Inflammatory macrophage (primary cell): ENCODE measurements around the gene DUSP23.

ENCODE experiments used
- DNase-seq, 2 donors: peaks; one replicate each; pipeline ENCODE4 v3.0.0-alpha.2; 2020 to 2022
- total RNA-seq, 18 experiments: gene quantifications; one replicate each; lab custom pipeline; 2026; ENCODE audit warnings: mixed read lengths in 6 of 18, inconsistent platforms in 2 of 18; lab: John Stamatoyannopoulos, UW

The DUSP23 gene
- total RNA-seq, result 12.3 to 51.4 (median 26.9) reads per million in 18 experiments

- peak; percentile 99 for DNase-seq
Observed at GRCh38 chr1:159780583-159781582, at the start of gene DUSP23. Gene DUSP23 (plus strand): TSS chr1:159780962. CDS start chr1:159781101, 139 bp downstream.

GRCh38 chr1:159737238-159737916 lies 43.4 kb upstream of the DUSP23 start:
- DNase-seq, result peak; percentile 28 to 37

- DNase-seq, result peak in 1 of 2 donors; percentile 24
Observed at GRCh38 chr1:159743651-159744410, 36.9 kb upstream of the DUSP23 start.

- DNase-seq, result no peak
Observed at GRCh38 chr1:159746666-159747065, 34.1 kb upstream of the DUSP23 start.

- DNase-seq, result no peak
Observed at GRCh38 chr1:159748370-159748769, 32.4 kb upstream of the DUSP23 start.

- no peak for DNase-seq
Observed at GRCh38 chr1:159749630-159750029, 31.1 kb upstream of the DUSP23 start.

- no peak for DNase-seq
Observed at GRCh38 chr1:159750621-159751020, 30.1 kb upstream of the DUSP23 start.

GRCh38 chr1:159751031-159751430 lies 29.7 kb upstream of the DUSP23 start:
- DNase-seq, result no peak

- DNase-seq, result no peak
Observed at GRCh38 chr1:159752135-159752580, 28.6 kb upstream of the DUSP23 start.

- DNase-seq, result no peak
Observed at GRCh38 chr1:159753386-159753785, 27.4 kb upstream of the DUSP23 start.

- DNase-seq, result no peak
Observed at GRCh38 chr1:159755451-159756007, 25.2 kb upstream of the DUSP23 start.

GRCh38 chr1:159756397-159756796 lies 24.4 kb upstream of the DUSP23 start:
- peak; percentile 68 to 75 for DNase-seq

GRCh38 chr1:159763686-159764085 lies 17.1 kb upstream of the DUSP23 start:
- DNase-seq, result no peak

- no peak for DNase-seq
Observed at GRCh38 chr1:159765806-159766205, 15.0 kb upstream of the DUSP23 start.

- DNase-seq, result no peak
Observed at GRCh38 chr1:159771127-159771895, 9.5 kb upstream of the DUSP23 start.

- DNase-seq, result no peak
Observed at GRCh38 chr1:159774465-159774864, 6.3 kb upstream of the DUSP23 start.

- no peak for DNase-seq
Observed at GRCh38 chr1:159775716-159776115, 5.0 kb upstream of the DUSP23 start.

- DNase-seq, result no peak
Observed at GRCh38 chr1:159778266-159778665, 2.5 kb upstream of the DUSP23 start.

- no peak for DNase-seq
Observed at GRCh38 chr1:159779403-159779851, 1.3 kb upstream of the DUSP23 start.

GRCh38 chr1:159781992-159782391 lies 1.2 kb downstream of the DUSP23 start:
- DNase-seq, result no peak

- no peak for DNase-seq
Observed at GRCh38 chr1:159783724-159784123, 3.0 kb downstream of the DUSP23 start.
